Naive B cell (primary cell): ENCODE results near the gene NANOGP8. TPM values are rescaled to one million over a fixed set of nuclear protein-coding genes. Genes with fewer than 3 reads are reported as not detected.
"Not testable (repeated sequence)": the region's sequence is repeated elsewhere in the genome, so short reads cannot be mapped to it uniquely, and the experiment has no call there.

Experiments used
- ATAC-seq, 2 donors: fragments of 150-1000 bp; cut with Tn5 transposase; 2 replicates each; pipeline ENCODE4 v1.10.0; 2021; ENCODE audit warnings: low read depth in 2 of 2, mild to moderate bottlenecking in 2 of 2, moderate library complexity in 2 of 2
- DNase-seq: peaks from one replicate; pipeline ENCODE4 v3.0.0; 2022
- H3K27ac Mint-ChIP-seq, 6 donors: one replicate each; pipeline ENCODE4 v1.8.0; 2020 to 2022; ENCODE audit warnings: mild to moderate bottlenecking in 6 of 6, mixed read lengths in 6 of 6, moderate library complexity in 5 of 6, inconsistent platforms in 2 of 6
- H3K27me3 Mint-ChIP-seq, 3 donors: one replicate each; pipeline ENCODE4 v1.8.0; 2021 to 2022; ENCODE audit warnings: mixed read lengths in 3 of 3, mild to moderate bottlenecking in 1 of 3
- H3K36me3 Mint-ChIP-seq, 2 donors: one replicate each; pipeline ENCODE4 v1.8.0; 2020 to 2022; ENCODE audit warnings: mixed read lengths in 2 of 2, inconsistent platforms in 1 of 2, mild to moderate bottlenecking in 1 of 2
- H3K4me1 Mint-ChIP-seq, 3 donors: one replicate each; pipeline ENCODE4 v1.8.0; 2020 to 2022; ENCODE audit warnings: mixed read lengths in 3 of 3, inconsistent platforms in 1 of 3, mild to moderate bottlenecking in 1 of 3, moderate library complexity in 1 of 3
- H3K4me3 Mint-ChIP-seq, 8 donors: one replicate each; pipeline ENCODE4 v1.8.0; 2020 to 2022; ENCODE audit warnings: mild to moderate bottlenecking in 8 of 8, mixed read lengths in 8 of 8, moderate library complexity in 8 of 8, inconsistent platforms in 2 of 8
- H3K9me3 Mint-ChIP-seq, 7 donors: one replicate each; pipeline ENCODE4 v1.8.0; 2020 to 2022; ENCODE audit warnings: mixed read lengths in 7 of 7, mild to moderate bottlenecking in 5 of 7, inconsistent platforms in 2 of 7, moderate library complexity in 1 of 7
- polyA plus RNA-seq, 6 donors: library from polyadenylated mRNA; unstranded; fragments of 300-500 nt; fragmentation: Illumina TruSeq; gene quantifications; one replicate each; pipeline ENCODE4 v1.2.3, GENCODE V29; 2021; ENCODE audit warnings: low read depth in 6 of 6

Gene NANOGP8
- polyA plus RNA-seq, 6 donors from 2014 or later: not detected

DNA sequence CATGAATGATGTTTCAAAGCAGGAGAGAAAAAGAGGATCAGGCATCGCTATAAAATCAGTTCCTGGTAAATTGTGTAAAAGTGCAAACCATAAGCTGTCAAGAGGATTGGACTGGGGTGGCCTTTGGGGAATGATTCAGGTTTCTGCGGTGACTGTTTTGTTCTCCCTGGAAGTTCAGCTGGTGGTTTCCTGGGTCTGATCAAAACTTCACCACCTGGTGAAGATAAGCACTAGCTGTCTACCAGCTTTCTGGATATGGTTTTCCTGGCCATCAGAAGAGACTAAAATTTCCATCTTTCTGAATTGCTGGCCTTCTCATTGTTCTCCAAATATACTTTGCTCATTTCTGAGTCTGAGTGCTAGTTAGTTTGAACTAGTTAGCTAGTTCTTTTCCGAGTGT, 2.7 kb upstream of the NANOGP8 start:
- Mint-ChIP-seq H3K9me3 (peaks cover 0 to 5% (median 3%) of the 10 kb centered on the region in 7 donors), H3K4me3 (no peak overlapping the region), H3K36me3 (peaks cover 0 to 6% of the 10 kb centered on the region in 2 donors), H3K4me1 (no peaks in the 10 kb centered on the region), H3K27me3 (peaks cover 0 to 11% (median 6%) of the 10 kb centered on the region in 3 donors), H3K27ac (no peak overlapping the region)
- DNase-seq (no peak), ATAC-seq (no peak)

DNA sequence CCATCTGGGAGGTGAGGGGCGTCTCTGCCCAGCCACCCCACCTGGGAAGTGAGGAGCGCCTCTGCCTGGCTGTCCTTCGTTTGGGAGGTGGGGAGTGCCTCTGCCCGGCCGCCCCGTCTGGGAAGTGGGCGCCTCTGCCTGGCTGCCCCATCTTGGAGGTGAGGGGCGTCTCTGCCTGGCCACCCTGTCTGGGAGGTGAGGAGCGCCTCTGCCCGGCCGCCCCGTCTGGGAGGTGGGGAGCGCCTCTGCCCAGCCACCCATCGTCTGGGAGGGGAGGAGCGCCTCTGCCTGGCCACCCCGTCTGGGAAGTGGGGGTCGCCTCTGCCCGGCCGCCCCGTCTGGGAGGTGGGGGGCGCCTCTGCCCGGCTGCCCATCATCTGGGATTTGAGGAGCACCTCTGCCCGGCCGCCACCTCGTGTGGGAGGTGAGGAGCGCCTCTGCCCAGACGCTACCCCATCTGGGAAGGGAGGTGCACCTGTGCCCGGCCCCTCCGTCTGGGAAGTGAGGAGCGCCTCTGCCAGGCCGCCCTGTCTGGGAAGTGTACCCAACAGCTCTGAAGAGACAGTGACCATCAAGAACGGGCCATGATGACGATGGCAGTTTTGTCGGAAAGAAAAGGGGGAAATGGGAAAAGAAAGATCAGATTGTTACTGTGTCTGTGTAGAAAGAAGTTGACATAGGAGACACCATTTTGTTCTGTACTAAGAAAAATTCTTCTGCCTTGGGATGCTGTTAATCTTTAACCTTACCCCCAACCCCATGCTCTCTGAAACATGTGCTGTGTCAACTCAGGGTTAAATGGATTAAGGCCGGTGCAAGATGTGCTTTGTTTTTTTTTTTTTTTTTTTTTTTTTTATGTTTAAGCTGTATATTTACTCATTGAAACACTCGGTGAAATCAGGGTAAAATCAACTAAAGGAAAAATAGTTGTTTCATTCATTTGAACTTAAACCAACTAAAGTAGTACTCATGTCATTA, 2.4 kb downstream of the NANOGP8 start:
- not testable (repeated sequence) for H3K4me3 Mint-ChIP-seq, H3K27ac Mint-ChIP-seq, H3K27me3 Mint-ChIP-seq, ATAC-seq, DNase-seq, H3K36me3 Mint-ChIP-seq, H3K4me1 Mint-ChIP-seq
- peaks cover 0 to 16% (median 0%) of the 10 kb centered on the region in 7 donors for H3K9me3 Mint-ChIP-seq

DNA sequence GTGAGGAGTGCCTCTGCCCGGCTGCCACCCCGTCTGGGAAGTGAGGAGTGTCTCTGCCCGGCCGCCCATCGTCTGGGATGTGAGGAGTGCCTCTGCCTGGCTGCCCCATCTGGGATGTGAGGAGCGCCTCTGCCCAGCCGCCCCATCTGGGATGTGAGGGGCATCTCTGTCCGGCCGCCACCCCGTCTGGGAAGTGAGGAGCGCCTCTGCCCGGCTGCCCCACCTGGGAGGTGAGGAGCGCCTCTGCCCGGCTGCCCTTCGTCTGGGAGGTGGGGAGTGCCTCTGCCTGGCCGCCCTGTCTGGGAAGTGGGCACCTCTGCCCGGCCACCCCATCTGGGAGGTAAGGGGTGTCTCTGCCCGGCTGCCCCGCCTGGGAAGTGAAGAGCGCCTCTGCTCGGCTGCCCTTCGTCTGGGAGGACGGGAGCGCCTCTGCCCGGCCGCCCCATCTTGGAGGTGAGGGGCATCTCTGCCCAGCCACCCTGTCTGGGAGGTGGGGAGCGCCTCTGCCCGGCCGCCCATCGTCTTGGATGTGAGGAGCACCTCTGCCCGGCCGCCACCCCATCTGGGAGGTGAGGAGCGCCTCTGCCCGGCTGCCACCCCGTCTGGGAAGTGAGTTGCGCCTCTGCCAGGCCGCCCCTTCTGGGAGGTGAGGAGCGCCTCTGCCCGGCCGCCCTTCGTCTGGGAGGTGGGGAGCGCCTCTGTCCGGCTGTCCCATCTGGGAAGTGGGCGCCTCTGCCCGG, 3.3 kb downstream of the NANOGP8 start:
- not testable (repeated sequence) for H3K27ac Mint-ChIP-seq, H3K4me3 Mint-ChIP-seq

DNA sequence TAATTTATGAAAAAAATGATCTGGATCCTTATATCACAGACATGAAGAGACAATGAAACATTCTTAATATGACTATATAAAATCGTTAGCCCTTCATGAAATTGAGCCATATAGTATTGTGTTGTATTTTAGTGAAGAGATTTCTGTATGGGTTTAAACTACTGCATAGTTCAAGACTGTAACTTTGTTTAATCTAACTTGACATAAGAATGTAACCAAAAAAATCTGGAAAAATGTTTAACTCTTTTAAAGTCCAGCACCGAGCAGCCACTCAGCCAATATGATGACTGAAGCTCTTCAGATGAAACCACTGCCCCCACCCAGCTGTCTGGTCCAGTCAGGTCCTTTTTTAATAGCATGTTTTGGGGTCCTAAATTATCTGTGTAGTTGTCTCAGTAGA, 4.9 kb downstream of the NANOGP8 start:
- peaks cover 0 to 11% (median 9%) of the 10 kb centered on the region in 3 donors for H3K27me3 Mint-ChIP-seq
- ATAC-seq (no peak), DNase-seq (no peak)
- peaks cover 0 to 16% (median 0%) of the 10 kb centered on the region in 7 donors for H3K9me3 Mint-ChIP-seq
- H3K4me3 Mint-ChIP-seq: no peak overlapping the region
- no peaks in the 10 kb centered on the region for H3K36me3 Mint-ChIP-seq
- H3K27ac Mint-ChIP-seq: no peak overlapping the region
- H3K4me1 Mint-ChIP-seq: no peaks in the 10 kb centered on the region

More for the DNA sequence above, 3.3 kb downstream of the NANOGP8 start:
- ATAC-seq, H3K4me1 Mint-ChIP-seq, DNase-seq, H3K27me3 Mint-ChIP-seq, H3K36me3 Mint-ChIP-seq: not testable (repeated sequence)
- peaks cover 0 to 16% (median 0%) of the 10 kb centered on the region in 7 donors for H3K9me3 Mint-ChIP-seq

DNA sequence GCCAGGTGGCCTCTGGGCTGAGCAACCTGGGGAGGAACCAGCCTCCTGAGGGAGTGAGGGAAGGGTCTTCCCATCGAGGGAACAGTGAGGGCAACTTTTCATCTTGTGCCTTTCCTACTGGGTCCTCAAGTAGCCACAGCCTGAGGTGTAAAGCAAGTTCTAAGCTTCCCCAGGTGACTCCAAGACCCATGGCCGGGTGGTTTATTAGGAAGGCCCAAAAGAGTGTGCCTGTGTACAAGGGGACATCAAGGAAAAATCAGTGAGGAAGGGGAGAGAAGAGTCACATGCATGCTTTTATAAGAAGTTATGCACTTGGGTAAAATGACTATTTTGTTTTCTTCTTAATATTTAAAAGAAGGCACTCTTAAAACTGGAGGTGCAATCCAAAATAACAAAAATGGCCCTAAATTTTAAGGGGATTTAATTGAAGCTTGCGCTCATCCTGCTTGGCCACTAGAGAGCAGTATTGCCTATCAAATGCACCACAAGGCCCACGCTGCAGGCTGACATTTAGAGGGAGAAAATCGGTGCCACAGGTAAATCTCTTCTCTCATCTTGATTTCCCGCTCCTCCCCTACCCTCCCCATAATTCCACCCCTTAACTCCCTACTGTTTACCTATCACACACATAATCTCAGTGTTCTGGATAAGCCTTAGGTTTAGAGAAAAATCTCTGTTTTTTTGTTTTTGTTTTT, 6.7 kb downstream of the NANOGP8 start:
- Mint-ChIP-seq H3K27me3 (peaks cover 0 to 12% (median 11%) of the 10 kb centered on the region in 3 donors), H3K36me3 (no peaks in the 10 kb centered on the region), H3K4me3 (no peak overlapping the region), H3K4me1 (no peaks in the 10 kb centered on the region), H3K27ac (peak overlapping the region in 1 of 6 donors; percentile 39), H3K9me3 (peaks cover 0 to 16% (median 0%) of the 10 kb centered on the region in 7 donors)
- ATAC-seq (no peak), DNase-seq (peak; percentile 8)

DNA sequence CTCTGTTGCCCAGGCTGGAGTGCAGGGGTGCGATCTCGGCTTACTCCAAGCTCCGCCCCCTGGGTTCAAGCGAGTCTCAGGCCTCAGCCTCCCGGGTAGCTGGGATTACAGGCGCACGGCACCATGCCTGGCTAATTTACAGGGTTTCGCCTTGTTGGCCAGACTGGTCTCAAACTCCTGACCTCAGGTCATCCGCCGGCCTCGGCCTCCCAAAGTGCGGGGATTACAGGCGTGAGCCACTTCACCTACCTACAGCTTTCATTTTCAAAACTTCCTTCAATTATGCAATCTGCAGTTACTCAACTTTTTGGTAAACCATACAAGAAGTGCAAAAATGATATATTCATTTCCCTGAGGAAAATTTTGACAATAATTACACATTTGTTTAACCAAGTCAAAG, 14.0 kb downstream of the NANOGP8 start:
- no peak overlapping the region for H3K4me3 Mint-ChIP-seq
- H3K27ac Mint-ChIP-seq: no peak overlapping the region
- no peaks in the 10 kb centered on the region for H3K36me3 Mint-ChIP-seq
- no peaks in the 10 kb centered on the region for H3K4me1 Mint-ChIP-seq
- H3K27me3 Mint-ChIP-seq: peaks cover 2 to 25% (median 19%) of the 10 kb centered on the region in 3 donors
- no peak for DNase-seq
- H3K9me3 Mint-ChIP-seq: no peaks in the 10 kb centered on the region
- ATAC-seq: no peak

DNA sequence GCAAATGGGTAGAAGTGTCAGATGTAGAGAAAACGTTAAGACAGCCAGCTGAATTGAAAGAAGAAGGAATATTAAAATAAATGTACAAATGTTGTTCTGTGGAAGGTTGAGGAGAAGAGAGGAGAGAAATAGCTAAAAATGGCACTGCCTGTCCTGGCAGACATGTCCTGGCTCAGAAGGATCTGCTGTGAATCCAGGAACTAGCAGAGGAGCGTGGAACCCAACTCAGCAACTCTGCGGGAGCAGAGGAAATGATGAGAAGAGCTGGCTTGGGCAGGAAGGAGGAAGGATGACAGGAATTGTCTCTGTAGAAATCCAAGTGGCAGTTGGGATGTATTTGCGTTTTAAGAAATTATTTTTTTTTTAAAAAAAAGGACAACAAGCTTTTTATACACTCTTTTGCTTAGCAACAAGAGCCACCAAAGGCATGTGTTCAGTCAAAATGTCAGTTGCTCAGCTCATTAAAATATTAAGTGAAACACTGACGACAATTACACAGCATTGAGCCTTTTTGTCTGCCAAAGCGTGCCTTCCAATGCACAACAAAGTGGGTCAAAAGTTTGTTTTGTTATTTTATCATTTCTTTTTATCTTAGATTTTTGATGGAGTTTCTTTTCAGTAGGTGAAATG, 16.1 kb downstream of the NANOGP8 start:
- ATAC-seq (no peak), DNase-seq (no peak)
- Mint-ChIP-seq H3K9me3 (no peaks in the 10 kb centered on the region), H3K4me1 (no peaks in the 10 kb centered on the region), H3K4me3 (no peak overlapping the region), H3K27me3 (peaks cover 4 to 15% (median 15%) of the 10 kb centered on the region in 3 donors), H3K36me3 (no peaks in the 10 kb centered on the region), H3K27ac (peak overlapping the region in 1 of 6 donors; percentile 51)

DNA sequence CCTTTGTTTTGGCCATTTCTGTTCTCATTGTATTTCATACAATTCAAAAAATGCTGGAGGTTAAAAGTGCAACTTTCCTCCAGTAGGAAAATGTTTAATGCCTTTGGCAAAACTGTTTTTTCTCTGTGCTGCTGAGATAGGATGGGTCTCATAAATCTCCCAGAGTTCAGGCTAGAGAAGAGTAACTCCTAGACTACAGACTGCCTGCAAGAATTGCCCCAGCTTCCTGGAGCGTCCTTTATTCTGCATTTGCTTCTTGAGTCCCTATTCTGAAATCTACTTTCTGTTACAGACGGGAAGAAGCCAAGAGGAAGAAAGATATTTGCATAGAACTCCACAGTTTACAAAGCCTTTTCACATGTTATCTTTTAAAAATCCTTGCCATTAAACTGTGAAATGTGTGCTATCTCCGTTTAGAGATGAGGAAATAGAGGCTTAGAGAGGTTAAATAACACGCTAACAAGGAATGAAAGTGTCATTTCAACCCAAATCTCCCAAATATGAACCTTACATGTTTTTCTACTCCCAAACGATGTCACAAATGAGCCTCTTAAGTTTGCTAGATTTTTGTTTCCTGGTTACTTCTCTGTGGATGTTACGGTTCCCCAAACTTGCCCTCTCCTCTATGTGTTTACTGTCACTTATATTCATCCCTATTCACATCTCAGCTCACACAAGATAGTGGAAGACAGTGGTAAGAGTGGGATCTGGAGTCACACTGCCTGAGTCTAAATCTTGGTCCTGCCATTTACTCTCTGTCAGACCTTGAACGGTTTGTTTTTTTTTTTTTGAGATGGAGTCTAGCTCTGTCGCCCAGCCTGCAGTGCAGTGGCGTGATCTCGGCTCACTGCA, 17.4 kb downstream of the NANOGP8 start:
- no peaks in the 10 kb centered on the region for H3K36me3 Mint-ChIP-seq
- H3K4me1 Mint-ChIP-seq: no peaks in the 10 kb centered on the region
- H3K27me3 Mint-ChIP-seq: peaks cover 4 to 15% (median 15%) of the 10 kb centered on the region in 3 donors
- DNase-seq (no peak), ATAC-seq (no peak)
- H3K4me3 Mint-ChIP-seq: no peak overlapping the region
- H3K9me3 Mint-ChIP-seq: no peaks in the 10 kb centered on the region
- H3K27ac Mint-ChIP-seq: no peak overlapping the region

DNA sequence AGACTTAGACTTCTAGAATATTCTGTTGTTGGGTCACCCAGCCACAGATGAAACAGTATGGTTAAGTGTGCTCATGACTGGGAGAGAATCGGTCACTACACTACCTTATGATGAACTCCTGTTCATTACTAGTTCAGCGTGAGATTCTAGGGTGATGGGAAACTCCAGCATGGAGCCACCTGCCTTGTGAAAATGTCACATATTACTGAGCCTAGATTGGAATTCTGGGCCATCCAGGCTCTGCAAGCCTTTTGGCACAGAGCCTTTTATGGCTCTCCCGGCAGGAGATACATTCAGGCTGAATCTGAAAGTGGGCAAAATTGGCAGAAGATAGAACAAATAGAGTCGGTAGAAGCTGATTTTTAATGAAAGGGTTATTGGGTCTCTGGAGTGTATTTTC, 19.0 kb downstream of the NANOGP8 start:
- Mint-ChIP-seq H3K9me3 (no peaks in the 10 kb centered on the region), H3K27ac (peak overlapping the region in 1 of 6 donors; percentile 68), H3K4me1 (no peaks in the 10 kb centered on the region), H3K4me3 (no peak overlapping the region), H3K27me3 (peaks cover 4 to 15% (median 15%) of the 10 kb centered on the region in 3 donors), H3K36me3 (no peaks in the 10 kb centered on the region)
- DNase-seq (no peak), ATAC-seq (no peak)

DNA sequence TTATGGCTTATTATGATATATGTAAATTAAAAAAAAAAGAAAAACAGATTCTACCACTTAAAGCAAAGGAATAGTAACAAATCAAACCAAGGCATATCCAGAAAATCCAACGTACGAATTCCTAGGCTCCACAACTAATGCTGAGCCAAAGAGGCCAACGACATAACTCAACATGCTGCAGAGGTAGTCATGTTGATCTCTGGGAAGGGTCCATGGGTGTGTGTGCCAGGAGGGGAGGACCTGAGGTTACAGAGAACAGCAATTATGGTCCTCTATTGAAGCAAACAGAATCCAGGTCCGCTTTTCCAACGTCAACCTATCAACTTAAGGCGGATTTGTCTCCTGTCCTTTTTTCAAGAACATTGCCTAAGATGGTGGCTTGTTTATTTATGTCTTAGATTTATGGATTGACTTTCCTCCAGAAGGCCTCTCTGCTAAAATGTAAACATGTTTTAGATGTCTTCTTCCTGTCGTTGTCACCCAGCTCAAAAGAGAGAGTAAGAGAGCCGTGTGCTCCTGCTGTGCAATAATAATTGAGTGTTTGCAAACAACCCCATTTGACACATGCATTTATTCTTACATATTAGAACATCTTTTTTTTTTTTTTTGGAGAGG, 20.4 kb downstream of the NANOGP8 start:
- H3K4me3 Mint-ChIP-seq: no peak overlapping the region
- H3K9me3 Mint-ChIP-seq: no peaks in the 10 kb centered on the region
- no peak overlapping the region for H3K27ac Mint-ChIP-seq
- DNase-seq (no peak), ATAC-seq (no peak)
- H3K36me3 Mint-ChIP-seq: no peaks in the 10 kb centered on the region
- no peaks in the 10 kb centered on the region for H3K4me1 Mint-ChIP-seq
- H3K27me3 Mint-ChIP-seq: peaks cover 4 to 15% (median 15%) of the 10 kb centered on the region in 3 donors

DNA sequence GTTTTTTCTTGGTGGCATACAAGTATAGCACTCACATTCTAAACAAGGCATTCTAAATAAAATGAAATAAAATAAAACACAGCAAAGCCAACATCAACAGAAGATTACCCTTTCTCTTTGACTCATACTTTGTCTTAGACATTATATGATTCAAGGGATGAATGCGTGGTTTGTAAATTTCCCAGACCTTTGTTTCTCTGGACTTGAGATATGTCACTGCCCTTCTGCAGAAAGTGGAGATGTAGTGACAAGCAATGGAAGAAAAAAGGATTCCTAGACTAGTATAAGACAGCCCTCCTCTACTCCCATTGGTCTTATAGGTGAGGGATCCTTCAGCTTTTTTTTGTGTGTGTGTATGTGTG, 22.4 kb downstream of the NANOGP8 start:
- Mint-ChIP-seq H3K36me3 (no peaks in the 10 kb centered on the region), H3K27ac (no peak overlapping the region), H3K4me1 (no peaks in the 10 kb centered on the region), H3K27me3 (peaks cover 1 to 5% (median 4%) of the 10 kb centered on the region in 3 donors), H3K4me3 (no peak overlapping the region), H3K9me3 (no peaks in the 10 kb centered on the region)
- DNase-seq (no peak), ATAC-seq (no peak)
